Embryonic facial prominence (tissue), 1 donor: Measurements from ENCODE around the gene TBC1D14.
"Not testable (repeated sequence)": the region's sequence is repeated elsewhere in the genome, so short reads cannot be mapped to it uniquely, and the experiment has no call there.

ENCODE experiments used
- DNase-seq: peaks from one replicate; pipeline ENCODE4 v3.0.0-alpha.2; 2016; ENCODE audit errors: extremely low spot score

Gene TBC1D14

DNA sequence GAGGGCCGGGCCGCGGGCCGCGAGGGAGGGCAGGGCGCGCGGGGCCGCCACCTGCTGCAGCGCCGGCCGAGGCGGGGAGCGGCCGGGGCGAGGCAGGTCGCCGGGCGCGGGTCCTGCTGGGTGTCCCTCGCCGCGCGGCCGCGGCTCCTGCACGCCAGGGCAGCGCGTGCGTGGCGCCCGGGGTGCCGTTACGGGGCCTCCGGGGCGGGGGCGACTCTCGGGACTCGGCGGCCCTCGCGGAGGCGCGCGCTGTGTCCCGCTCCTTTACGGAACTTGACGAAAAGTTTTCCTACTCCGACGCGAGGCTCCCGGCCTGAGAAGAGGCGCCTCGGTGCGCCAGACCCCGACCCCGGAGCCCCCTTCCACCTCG is 329 bp downstream of the TBC1D14 start:
- DNase-seq: no peak

DNA sequence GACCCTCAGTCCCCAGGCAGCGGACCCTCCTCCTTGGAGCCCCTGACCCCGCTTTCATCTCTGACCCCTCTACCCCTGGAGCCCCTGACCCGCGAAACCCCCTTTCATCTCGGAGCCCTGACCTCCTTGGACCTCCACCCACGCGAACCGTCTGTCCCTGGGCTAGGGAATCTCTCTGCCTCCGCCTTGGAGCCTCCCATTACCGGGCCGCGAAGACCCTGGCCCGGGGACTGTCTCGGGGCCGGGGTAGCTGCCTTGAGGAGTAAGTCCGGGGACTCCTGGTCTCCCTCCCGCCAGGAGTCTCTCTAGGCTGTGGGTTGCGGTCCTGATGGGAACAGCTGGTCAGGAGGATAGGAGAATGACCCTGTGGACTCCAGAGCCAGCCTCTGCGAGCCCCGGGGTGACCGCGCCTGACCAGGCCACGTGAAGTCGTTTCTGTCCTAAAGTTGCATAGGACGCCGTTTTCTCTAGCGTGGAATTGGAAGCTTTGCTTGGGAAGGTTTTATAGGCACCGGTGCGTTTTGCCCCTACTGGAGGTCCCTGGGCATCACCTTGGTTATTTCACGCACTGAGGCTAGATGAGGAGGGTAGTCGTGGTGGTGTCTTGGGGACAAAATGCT is 824 bp downstream of the TBC1D14 start:
- no peak for DNase-seq

DNA sequence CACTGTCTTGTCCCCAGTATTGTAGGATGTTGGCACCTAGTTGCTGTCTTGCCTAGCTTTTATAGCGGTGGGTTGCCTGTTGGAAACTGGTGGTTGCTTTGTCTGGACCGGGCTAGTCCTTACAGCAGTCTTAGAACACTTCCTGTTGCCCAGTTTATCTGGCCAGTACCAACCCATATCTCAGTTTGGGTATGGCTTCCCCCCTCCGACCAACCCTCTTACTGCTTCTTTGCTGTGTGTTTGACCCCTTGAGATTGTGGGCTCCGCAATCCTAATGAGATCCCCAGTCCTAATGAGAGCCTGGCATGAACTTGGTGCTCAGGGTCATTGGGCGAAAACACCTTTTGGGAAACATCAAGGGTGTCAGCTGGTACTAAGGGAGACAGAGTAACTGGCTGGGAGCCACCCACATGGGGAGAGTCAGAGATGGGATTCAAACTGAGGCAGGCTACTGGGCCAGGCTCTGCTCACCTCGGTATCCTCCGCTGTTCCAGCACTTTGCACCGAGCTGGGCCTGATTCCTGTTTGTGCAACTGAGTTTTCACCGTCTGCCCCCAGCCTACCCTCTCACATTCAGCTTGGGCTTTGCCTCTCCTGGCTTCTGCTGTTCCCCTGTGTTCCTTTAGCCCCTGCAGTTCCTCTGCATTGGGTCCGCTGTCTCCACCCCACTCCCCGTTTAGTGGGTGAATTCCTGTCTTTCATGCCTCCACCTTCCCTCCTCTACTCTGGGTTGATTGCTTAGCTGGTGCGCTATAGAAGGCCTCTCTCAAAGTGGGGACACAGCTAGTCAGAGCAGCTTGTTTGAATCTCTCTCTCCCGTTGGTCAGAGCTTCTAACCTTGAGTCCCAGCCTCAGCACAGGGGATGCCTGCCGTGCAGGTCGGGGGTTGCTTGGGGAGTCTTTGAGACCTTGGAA is 1.6 kb downstream of the TBC1D14 start:
- no peak for DNase-seq

DNA sequence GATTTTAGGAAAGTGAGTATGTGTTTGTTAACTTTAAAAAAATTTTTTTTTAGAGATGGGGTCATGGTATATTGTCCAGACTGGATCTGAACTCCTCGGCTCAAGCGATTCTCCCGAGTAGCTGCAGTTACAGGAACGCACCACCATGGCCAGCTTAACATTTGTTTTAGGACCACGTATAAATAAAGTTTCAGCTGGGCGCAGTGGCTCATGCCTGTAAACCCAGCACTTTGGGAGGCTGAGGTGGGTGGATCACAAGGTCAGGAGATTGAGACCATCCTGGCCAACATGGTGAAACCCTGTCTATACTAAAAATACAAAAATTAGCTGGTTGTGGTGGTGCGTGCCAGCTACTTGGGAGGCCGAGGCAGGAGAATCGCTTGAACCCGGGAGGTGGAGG is 2.3 kb downstream of the TBC1D14 start:
- not testable (repeated sequence) for DNase-seq

DNA sequence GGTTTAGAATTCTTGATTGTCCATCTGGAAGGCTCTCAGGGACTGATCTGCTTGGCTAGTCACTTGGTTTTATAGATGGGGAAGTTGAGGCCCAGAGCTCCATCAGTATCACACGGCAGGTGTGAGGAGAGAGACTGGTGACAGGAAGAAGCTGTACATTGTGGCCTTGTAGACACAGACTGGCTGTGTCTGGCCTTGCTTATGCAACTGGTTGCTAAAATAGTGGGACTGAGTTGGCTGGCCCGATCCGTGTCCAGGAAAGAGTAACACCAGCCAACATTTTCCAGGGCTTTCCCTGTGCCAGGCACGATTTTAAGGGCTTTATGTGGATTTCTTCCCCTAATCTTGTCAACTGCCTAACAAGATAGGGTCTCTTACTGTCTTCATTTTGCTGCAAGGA is 2.8 kb downstream of the TBC1D14 start:
- DNase-seq: no peak

DNA sequence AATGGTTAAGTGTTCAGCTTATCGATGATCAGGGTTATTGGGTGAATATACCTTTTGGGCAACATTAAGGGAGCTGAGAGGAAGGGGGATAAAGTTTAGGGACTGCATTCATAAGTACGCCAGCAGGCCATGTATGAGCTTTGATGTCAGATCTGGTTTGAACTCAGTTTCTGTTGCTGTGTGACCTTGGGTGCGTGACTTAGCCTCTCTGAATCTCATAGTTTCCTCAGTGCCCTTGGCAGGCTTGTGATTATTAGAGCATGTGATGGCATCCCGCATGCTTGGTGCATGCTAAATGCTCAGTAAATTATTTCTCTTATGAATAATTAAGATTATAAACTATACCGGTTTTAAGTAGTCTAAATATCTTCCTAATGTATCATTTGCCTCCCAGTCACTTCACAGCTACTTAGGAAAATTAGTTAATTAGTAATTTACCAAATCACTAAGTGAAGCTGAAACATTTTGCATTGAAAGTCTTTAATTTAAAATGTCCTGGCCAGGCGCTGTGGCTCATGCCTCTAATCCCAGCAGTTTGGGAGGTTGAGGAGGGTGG is 3.8 kb downstream of the TBC1D14 start:
- DNase-seq: no peak

DNA sequence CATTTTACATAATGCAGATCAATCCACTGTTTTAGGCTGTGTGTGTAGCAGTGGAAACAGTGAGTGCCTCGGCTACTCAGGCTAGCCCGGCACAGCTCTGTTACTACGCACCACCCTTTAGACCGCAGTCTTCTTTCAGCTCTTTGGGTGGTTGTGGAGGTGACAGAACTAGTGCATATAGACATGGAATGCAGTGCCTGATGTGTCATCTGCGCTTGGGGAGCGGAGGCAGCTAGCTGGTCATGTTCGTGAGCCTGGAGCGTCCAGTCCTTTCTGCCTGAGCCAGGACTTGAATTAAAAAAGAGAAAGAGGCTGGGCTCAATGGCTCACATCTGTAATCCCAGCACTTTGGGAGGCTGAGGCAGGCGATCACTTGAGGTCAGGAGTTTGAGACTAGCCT is 4.8 kb downstream of the TBC1D14 start:
- no peak for DNase-seq

DNA sequence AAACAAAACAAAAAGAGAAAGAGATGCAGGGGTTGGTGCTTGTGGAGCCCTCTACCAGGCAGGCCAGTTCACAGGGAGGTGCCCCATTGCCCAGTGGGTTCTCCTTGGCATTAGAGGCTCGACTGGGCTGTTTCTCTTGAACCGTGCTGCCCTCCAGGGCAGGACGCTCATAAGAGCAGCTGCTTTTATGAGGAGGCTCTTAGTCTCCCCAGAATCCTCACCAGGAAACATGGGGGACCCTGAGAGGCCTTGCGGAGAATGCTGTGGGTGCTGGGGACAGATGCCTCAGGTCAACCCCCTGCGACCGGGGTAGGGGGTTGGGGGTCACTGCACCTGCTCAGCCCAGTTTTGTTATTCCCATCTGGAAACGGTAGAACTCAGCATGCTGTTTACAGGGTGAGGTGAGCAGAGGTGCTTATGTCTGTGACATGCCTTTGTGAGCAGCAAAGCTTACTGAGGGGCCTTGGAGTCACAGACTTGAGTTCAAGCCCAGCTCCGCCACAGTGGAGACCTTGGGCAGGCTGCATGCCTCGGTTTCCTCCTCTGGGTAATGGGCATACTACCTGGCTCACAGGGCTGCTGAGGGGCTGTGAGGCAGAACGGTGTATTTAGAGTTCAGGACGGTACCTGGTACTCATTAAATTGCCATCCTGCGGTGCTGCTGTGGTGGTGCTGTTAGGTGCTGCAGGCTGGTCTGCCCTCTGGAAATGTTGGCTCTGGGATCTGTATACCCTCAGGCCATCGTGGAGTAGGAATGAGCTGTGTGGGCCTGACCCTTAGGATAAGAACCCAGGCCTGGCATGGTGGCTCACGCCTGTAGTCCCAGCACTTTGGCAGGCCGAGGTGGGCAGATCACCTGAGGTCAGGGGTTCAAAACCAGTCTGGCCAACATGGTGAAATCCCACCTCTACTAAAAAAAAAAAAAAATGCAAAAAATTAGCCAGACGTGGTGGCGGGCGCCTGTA is 5.7 kb downstream of the TBC1D14 start:
- no peak for DNase-seq

DNA sequence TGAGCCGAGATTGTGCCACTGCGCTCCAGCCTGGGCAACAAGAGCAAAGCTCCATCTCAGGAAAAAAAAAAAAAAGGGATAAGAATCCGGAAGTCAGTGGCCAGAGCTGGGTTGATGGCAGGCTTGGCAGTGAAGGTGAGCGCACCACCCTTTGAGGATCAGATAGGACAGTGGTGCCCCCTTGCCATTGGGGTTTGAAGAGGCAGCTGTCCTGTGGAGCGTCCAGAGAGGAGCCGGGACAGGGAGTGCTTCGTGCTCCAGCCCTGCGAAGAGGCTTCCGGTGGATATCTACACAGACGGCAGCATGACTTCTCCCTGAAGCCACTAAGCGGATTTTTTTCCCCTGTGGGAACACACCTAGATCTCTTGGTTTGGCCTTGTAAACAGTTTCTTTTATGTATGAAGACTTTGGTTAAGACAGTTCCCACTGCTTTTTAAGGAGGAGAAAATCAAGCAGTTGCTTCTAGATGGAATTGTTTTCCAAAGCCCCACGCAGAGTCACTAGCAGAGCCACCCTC is 6.5 kb downstream of the TBC1D14 start:
- DNase-seq: no peak

DNA sequence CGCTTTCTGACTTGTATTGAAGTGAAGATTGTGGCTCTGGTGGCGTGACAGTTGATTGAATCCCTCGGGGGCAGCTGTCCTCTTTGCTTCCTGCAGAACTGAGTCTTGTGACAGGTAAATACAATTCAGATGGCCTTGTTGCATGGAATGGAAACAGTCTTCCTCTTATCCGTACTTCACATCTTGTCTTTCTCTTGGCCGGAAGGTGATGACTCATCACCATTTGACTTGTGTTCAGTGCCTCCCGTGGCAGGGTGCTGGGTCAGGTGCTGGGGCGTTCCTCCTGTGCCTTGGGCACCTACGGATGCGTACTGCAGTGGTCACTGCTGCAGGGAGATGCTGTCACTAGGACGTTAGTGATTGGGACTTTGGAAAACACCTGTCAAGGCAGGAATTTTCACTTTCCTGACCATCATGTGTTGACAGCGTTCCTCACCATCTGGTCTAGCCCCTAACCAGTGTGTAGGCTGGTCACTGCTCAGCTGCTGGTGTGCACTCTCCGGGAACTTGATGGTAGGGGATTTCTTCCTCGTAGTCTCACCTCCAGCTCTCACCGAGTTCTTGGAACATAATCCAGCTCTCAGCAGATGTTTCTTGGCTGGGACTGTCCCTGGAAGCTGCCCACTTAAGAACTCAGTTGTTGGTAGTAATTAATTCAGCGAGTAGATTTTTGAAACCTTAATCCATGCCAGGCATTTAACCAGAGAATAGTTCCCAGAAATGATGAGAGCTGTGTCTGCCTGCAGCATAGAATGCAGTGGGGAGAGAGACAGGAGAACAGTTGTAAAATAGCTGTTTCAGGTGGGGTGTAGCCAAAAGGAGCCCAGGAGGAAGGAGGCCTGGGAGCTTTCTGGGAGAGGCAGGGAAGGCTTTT is 7.2 kb downstream of the TBC1D14 start:
- no peak for DNase-seq

DNA sequence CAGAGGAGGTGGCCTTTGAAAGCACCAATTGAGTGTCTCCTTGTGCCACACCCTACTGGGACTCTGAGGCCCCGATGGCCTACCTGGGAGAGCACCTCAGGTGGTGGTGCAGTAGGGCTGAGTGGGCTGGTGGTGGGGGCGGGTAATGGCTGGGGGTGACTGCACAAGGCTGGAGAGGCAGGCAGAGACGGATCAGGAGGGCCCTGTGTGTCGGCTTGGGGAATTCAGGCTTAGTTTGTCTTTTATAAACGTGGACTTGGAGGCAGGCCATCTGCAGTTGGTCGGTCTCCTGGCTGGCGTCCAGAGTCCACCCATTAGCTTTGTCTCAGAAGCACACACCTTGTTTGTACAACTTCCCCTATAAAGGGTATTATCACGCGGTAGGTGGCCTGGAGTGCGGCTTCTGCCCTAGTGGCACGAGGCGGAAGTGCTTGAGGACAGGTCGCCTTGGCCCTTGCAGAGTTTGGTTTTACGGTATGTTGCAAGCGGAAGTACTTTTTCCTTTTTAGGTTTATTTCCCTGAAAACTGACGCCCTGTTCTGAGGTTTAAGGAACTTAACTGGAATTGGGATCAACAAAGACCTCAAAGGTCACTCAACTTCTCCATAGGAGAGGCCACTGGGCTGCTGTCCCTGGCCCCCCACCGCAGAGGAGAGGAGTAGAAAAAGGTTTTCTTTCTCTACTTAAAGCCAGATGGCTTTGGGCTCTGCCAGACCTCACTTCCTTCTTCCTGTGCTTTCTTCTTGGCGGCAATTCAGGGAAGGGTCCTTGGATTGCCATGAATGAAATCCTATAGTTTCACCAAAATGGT is 8.0 kb downstream of the TBC1D14 start:
- no peak for DNase-seq

DNA sequence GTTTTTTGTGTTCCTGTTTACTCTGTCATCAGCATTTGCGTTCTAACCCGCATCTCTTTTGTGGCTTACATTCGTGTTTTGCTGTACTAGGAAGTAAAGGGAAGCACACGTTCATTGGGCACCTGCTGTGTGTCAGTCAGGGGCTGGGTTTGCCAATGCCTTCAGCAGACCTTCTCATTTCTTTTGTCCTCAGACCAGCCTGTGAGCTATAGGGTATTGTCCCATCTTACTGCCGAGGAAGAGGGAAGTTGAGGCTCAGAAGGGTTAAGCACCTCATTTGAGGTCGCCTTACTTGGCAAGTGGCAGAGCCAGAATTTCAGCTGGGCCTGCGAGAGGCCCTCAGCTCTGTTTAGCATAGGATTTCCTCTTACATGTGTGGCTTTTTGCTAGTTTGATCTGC is 8.7 kb downstream of the TBC1D14 start:
- no peak for DNase-seq

DNA sequence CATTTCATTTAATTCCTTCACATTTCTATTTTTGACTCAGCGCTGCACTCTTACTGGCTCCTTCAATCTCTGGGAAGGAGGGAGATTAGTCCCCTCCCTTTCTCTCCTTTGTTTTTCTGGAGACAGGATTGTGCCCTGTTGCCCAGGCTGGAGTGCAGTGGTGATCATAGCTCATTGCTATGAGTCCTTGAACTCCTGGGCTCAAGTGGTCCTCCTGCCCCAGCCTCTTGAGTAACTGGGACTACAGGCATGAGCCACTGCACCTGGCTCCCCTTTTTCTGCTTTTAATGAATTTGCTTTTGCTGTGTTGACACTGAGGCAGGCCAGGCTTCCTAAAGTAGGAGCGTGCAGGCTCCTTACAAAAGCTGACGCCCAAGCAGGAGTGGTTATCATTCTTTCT is 10.5 kb downstream of the TBC1D14 start:
- no peak for DNase-seq

DNA sequence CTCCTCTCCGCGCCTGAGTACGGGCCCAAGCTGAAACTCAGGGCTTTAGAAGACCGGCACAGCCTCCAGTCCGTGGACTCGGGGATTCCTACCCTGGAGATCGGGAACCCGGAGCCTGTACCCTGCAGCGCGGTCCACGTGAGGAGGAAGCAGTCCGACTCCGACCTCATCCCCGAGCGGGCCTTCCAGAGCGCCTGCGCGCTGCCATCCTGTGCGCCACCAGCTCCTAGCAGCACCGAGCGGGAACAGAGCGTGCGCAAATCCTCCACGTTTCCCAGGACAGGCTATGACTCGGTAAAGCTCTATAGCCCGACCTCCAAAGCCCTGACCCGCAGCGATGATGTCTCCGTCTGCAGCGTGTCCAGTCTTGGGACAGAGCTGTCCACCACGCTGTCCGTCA is 13.9 kb downstream of the TBC1D14 start:
- DNase-seq: no peak

DNA sequence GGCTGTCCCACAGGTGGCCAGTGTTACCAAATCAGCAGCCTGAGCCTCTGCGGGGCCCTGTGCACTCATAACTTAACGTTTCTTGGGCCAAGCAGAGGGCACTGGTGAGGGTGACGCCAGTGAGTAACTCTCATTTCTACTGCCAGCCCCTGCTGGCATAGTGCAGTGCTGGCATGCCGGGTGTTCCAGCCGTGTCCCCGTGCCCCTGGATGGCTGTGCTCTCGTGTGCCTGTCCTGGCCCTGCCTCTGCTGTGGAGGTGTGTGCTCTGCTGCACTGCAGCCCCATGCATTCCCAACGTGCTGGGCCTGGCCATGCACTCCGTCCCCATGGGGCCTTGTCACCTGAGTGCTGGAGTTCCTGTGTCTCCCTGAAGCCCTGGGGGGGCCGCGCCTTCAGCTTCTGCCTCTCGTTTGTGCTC is 14.7 kb downstream of the TBC1D14 start:
- no peak for DNase-seq

DNA sequence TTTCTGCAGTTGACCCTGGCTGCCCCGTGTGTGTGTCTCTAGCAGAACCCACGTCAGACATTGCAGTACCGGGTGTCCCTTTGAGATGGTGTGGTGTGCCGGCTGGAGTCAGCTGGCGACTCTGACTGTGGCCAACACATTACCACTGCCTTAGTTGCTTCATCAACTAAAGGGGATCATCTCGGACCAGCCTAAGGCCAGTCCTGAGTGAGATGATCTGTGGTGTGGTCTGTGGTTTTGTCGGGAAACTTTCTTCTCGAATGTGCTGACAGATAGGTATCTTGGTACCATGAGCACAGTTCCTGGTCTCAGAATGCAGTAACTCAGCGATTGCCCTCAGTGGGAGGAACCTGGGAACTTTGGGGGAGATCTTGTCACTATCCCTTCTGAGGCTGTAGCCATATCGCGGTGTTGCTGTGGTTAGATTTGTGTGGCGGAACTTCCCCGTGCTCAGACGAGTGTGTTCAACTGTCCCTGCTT is 15.8 kb downstream of the TBC1D14 start:
- no peak for DNase-seq

DNA sequence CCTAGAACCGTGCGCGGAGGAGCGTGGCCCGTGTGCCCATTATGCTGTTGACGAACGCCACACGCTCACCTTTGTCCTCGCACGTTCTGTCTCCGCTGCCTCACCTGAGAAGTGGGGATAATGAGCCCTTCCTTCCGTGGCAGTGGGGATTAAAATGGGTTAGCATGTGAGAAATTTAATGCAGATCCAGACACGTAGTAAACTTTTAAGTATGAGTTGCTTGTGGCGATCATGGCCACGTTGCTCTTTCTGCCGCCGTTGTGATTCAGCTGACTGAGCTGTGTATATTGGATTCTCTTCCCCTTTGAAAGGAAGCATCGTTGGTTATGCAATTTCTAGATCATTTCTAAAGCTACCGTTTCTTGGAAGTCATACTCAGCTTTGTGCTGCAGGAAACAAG is 16.5 kb downstream of the TBC1D14 start:
- DNase-seq: no peak

DNA sequence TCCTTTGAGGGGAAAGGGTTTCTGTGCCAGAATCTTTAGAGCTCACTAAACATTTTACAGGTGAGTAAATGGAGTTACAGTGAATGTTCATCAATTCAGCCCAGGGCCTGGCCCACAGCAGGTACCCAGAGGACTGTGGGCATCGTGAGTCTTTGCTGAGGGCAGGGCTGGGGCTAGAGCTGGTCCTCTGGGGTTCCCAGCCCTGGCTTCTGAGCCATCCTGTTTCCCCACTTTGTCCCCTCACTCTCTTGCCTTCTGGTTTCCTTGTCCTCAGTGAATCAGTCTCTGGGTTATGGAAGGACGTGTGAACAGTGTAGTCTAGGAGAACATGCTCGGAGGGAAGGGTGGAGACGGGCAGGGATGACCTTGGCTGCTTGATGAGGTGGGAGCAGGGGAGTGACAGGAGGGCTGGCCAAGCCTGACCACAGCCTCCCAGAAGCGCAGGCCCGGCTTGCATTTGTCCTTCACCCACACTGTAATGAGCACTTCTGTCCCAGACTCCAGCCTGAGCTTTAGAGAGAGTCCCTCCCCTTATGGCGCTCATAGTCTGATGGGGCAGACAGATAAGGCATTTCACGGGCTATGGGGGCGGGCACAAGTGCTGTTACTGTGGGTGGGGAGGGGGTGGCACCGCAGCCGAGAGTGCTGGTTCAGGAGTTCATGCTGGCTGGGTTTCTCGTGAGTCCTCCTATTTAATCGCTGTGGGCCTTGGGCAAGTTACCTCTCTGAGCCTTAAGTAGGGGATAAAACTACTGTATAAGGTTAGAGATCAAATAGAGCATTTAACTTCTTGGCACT is 17.3 kb downstream of the TBC1D14 start:
- DNase-seq: no peak

DNA sequence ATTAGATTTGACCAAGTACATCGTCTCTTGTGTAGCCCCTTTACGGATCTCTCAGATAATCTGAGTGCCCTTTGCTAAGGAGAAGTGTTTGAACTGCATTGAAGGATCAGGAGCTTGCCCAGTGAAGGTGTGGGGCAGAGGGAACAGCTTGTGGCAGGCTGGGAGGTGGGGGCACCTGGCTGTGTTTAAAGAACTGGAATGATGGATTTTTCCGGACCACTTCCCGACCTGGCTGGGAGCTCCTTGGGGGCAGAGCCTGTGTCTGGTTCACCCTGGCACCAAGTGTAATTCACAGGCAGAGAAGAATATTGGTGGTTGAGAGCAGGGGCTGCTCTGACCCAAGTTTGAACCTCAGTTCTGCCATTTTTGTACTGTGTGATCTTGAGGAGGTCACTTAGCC is 18.5 kb downstream of the TBC1D14 start:
- DNase-seq: no peak
